HFF-Myc (cell line): Measurements from ENCODE around the gene ZNF215.

Experiments
- DNase-seq: peaks from one replicate; pipeline ENCODE4 v3.0.0-alpha.2; 2011; ENCODE audit warnings: low read depth; ENCODE audit errors: extremely low read depth
- H3K4me3 ChIP-seq: replicated peaks from 2 replicates; pipeline ENCODE4 v1.5.1; 2011; ENCODE audit warnings: low read depth, mild to moderate bottlenecking, control low read depth, low read length
- CTCF ChIP-seq: IDR thresholded peaks from 2 replicates; pipeline ENCODE4 v1.5.1; 2012; ENCODE audit warnings: mild to moderate bottlenecking, low read depth, low read length, control low read depth; ENCODE audit errors: missing control alignments

Gene ZNF215

GRCh38 chr11:6919698-6920097 lies 6.5 kb upstream of the ZNF215 start:
- no peak overlapping the region for H3K4me3 ChIP-seq
- DNase-seq = no peak
- TF ChIP-seq CTCF = no peak

- no peak for TF ChIP-seq CTCF
- no peak within 1 kb of the TSS for H3K4me3 ChIP-seq
- DNase-seq = no peak
Observed at GRCh38 chr11:6920702-6921101, 5.5 kb upstream of the ZNF215 start, which contains the start of gene OR2D3. OR2D3 (plus strand) TSS chr11:6921002; CDS start chr11:6921002, 0 bp downstream.

GRCh38 chr11:6925007-6925577 lies 1.1 kb upstream of the ZNF215 start:
- H3K4me3 ChIP-seq = no peak overlapping the region
- TF ChIP-seq CTCF = no peak
- no peak for DNase-seq

GRCh38 chr11:6925636-6926207 lies 504 bp upstream of the ZNF215 start:
- H3K4me3 ChIP-seq = peak overlapping the region; percentile 73
- no peak for DNase-seq
- TF ChIP-seq CTCF = no peak

- no peak for TF ChIP-seq CTCF
- peak overlapping the region; percentile 73 for H3K4me3 ChIP-seq
- DNase-seq = no peak
Observed at GRCh38 chr11:6927030-6927617, 898 bp downstream of the ZNF215 start.

- DNase-seq = no peak
- H3K4me3 ChIP-seq = no peak overlapping the region
- no peak for TF ChIP-seq CTCF
Observed at GRCh38 chr11:6928916-6929315, 2.7 kb downstream of the ZNF215 start.

- DNase-seq = no peak
- TF ChIP-seq CTCF = no peak
- no peak overlapping the region for H3K4me3 ChIP-seq
Observed at GRCh38 chr11:6931146-6931713, 5.0 kb downstream of the ZNF215 start.
